GM23338 (cell line): Measurements from ENCODE around the gene RPS6KA5. TPM values are rescaled to one million over a fixed set of nuclear protein-coding genes. Genes with fewer than 3 reads are reported as not detected.

Experiments
- ATAC-seq: fragments of 200-7000 bp; cut with Tn5 transposase; 3 replicates; pipeline ENCODE4 v1.9.1; 2020
- DNase-seq: peaks from one replicate; pipeline ENCODE4 v3.0.0-alpha.2; 2015; ENCODE audit warnings: low spot score
- H2AFZ ChIP-seq: fragments of 200-600 bp; sonication (generic); 2 replicates; pipeline ENCODE4 v1.8.0; 2016; ENCODE audit warnings: antibody characterized with exemption, mild to moderate bottlenecking, moderate library complexity
- H3F3A ChIP-seq: fragments of 200-600 bp; sonication (generic); replicated peaks from 2 replicates; pipeline ENCODE4 v1.8.0; 2017; ENCODE audit warnings: antibody characterized with exemption, mixed run types, low read depth
- H3K27ac ChIP-seq: fragments of 200-600 bp; sonication (generic); 2 replicates; pipeline ENCODE4 v1.6.1; 2016; ENCODE audit warnings: low read depth
- H3K27me3 ChIP-seq: fragments of 200-600 bp; sonication (generic); 2 replicates; pipeline ENCODE4 v1.8.0; 2016; ENCODE audit warnings: mild to moderate bottlenecking, mixed run types, moderate library complexity; ENCODE audit not compliant: insufficient read depth
- H3K36me3 ChIP-seq: fragments of 200-600 bp; sonication (generic); 2 replicates; pipeline ENCODE4 v1.8.0; 2016; ENCODE audit warnings: mild to moderate bottlenecking; ENCODE audit not compliant: insufficient read depth
- H3K4me1 ChIP-seq: fragments of 200-600 bp; sonication (generic); 2 replicates; pipeline ENCODE4 v1.8.0; 2016; ENCODE audit warnings: mild to moderate bottlenecking, moderate library complexity; ENCODE audit not compliant: insufficient read depth
- H3K4me2 ChIP-seq: fragments of 200-600 bp; sonication (generic); 2 replicates; pipeline ENCODE4 v1.7.1; 2017; ENCODE audit warnings: mixed run types
- H3K4me3 ChIP-seq: fragments of 200-600 bp; sonication (generic); 2 replicates; pipeline ENCODE4 v1.6.1; 2016; ENCODE audit warnings: mixed run types
- H3K79me2 ChIP-seq: fragments of 200-600 bp; sonication (generic); replicated peaks from 2 replicates; pipeline ENCODE4 v1.8.0; 2017; ENCODE audit warnings: mild to moderate bottlenecking; ENCODE audit not compliant: insufficient read depth
- H3K9me2 ChIP-seq: fragments of 200-600 bp; sonication (generic); 2 replicates; pipeline ENCODE4 v1.8.0; 2017; ENCODE audit not compliant: insufficient read depth
- H4K20me1 ChIP-seq: fragments of 200-600 bp; sonication (generic); replicated peaks from 2 replicates; pipeline ENCODE4 v1.8.0; 2017; ENCODE audit warnings: mild to moderate bottlenecking; ENCODE audit not compliant: insufficient read depth
- H3K27ac Mint-ChIP-seq: 2 replicates; pipeline ENCODE4 v1.8.0; 2020; ENCODE audit warnings: inconsistent platforms, mild to moderate bottlenecking, moderate library complexity, mixed read lengths
- H3K27me3 Mint-ChIP-seq: 3 replicates; pipeline ENCODE4 v1.8.0; 2022; ENCODE audit warnings: low read depth, mild to moderate bottlenecking, moderate library complexity, mixed read lengths, inconsistent platforms; ENCODE audit not compliant: insufficient read depth, poor library complexity
- H3K36me3 Mint-ChIP-seq: 3 replicates; pipeline ENCODE4 v1.8.0; 2021; ENCODE audit warnings: low read depth, mild to moderate bottlenecking, inconsistent platforms, moderate library complexity, mixed read lengths
- H3K4me1 Mint-ChIP-seq: 3 replicates; pipeline ENCODE4 v1.8.0; 2020; ENCODE audit warnings: mild to moderate bottlenecking, inconsistent platforms, mixed read lengths
- H3K4me3 Mint-ChIP-seq: 3 replicates; pipeline ENCODE4 v1.8.0; 2021; ENCODE audit warnings: moderate library complexity, mild to moderate bottlenecking, inconsistent platforms, mixed read lengths
- H3K9me3 Mint-ChIP-seq: 3 replicates; pipeline ENCODE4 v1.8.0; 2020; ENCODE audit warnings: moderate library complexity, mild to moderate bottlenecking, inconsistent platforms, mixed read lengths
- CREB1 ChIP-seq: fragments of 250-450 bp; sonication (Bioruptor Pico); IDR thresholded peaks from 2 replicates; pipeline ENCODE4 v1.5.0; 2020; ENCODE audit warnings: low read depth, mild to moderate bottlenecking, moderate library complexity
- CTCF ChIP-seq, 2 experiments: fragments of 200-600 bp in 1 of 2; sonication (generic) in 1 of 2; conservative IDR thresholded peaks; 2 replicates each; pipeline versions ENCODE4 v1.5.1 to v1.6.1; 2016 to 2017; ENCODE audit warnings: antibody characterized with exemption in 2 of 2, low read depth in 2 of 2, mild to moderate bottlenecking in 2 of 2, moderate library complexity in 1 of 2
- ETS1 ChIP-seq: IDR thresholded peaks from 2 replicates; pipeline ENCODE4 v1.6.1; 2016; ENCODE audit warnings: antibody characterized with exemption
- EZH2 ChIP-seq: fragments of 200-600 bp; sonication (generic); IDR thresholded peaks from one replicate; pipeline ENCODE4 v1.8.0; 2017; ENCODE audit warnings: antibody characterized with exemption, mild to moderate bottlenecking, low read depth; ENCODE audit not compliant: unreplicated experiment
- EZH2phosphoT487 ChIP-seq: fragments of 200-600 bp; sonication (generic); IDR thresholded peaks from one replicate; pipeline ENCODE4 v1.8.1; 2018; ENCODE audit warnings: antibody characterized with exemption; ENCODE audit not compliant: unreplicated experiment
- JUNB ChIP-seq: IDR thresholded peaks from one replicate; pipeline ENCODE4 v1.6.1; 2016; ENCODE audit warnings: antibody characterized with exemption; ENCODE audit not compliant: unreplicated experiment
- NANOG ChIP-seq: IDR thresholded peaks from 2 replicates; pipeline ENCODE4 v1.6.1; 2016; ENCODE audit warnings: antibody characterized with exemption, borderline replicate concordance
- POLR2AphosphoS5 ChIP-seq: IDR thresholded peaks from 2 replicates; pipeline ENCODE4 v1.6.1; 2016; ENCODE audit warnings: antibody characterized with exemption, low read depth
- REST ChIP-seq: IDR thresholded peaks from one replicate; pipeline ENCODE4 v1.6.1; 2018; ENCODE audit warnings: antibody characterized with exemption; ENCODE audit not compliant: unreplicated experiment
- STAT1 ChIP-seq: IDR thresholded peaks from one replicate; pipeline ENCODE4 v1.6.1; 2016; ENCODE audit warnings: antibody characterized with exemption; ENCODE audit not compliant: unreplicated experiment
- ZNF331 ChIP-seq: fragments of 250-450 bp; sonication (Bioruptor Pico); IDR thresholded peaks from 2 replicates; pipeline ENCODE4 v1.5.0; 2020; ENCODE audit warnings: low read depth, mild to moderate bottlenecking, moderate library complexity
- polyA plus RNA-seq: library from polyadenylated mRNA; unstranded; fragments of >200 nt; fragmentation: Nextera tagmentation; extraction: Ambion mirVana; gene quantifications from 2 replicates; pipeline ENCODE4 v1.2.1, GENCODE V29; 2016
- total RNA-seq: library from RNA; depleted of rRNA; stranded (reverse); fragments of >200 nt; shearing (Covaris generic); gene quantifications from 2 replicates; pipeline ENCODE4 v1.2.3, GENCODE V29; 2014

Gene RPS6KA5
- total and polyA plus RNA-seq, 2 experiments from 2014 or later: 2.1 to 2.4 TPM

- Histone ChIP-seq H3K4me1 (no peaks in the 10 kb centered on the region), H3K9me2 (0 out of 2 replicates have a peak, but pooled peaks cover 3% of the 10 kb centered on the region), H3K27ac (no peak overlapping the region), H4K20me1 (no peaks in the 10 kb centered on the region), H3K4me2 (no peak overlapping the region), H3K27me3 (no peaks in the 10 kb centered on the region), H3K4me3 (no peak overlapping the region), H3K79me2 (no peaks in the 10 kb centered on the region), H3K36me3 (no peaks in the 10 kb centered on the region), H3F3A (no peaks in the 10 kb centered on the region), H2AFZ (no peak overlapping the region)
- peaks cover 7% of the 10 kb centered on the region; the same call in 2 of the 3 replicates for H3K9me3 Mint-ChIP-seq
- H3K4me3 Mint-ChIP-seq: no peak overlapping the region
- ATAC-seq (no peak), DNase-seq (no peak)
- TF ChIP-seq EZH2 (no peak), JUNB (no peak), ZNF331 (CRISPR knock-in tag) (no peak), ETS1 (no peak), POLR2AphosphoS5 (no peak), CTCF (conservative IDR thresholded peaks at IDR 0.05; ENCODE audit: low read depth in 2 of 2) (no peak), STAT1 (no peak), EZH2phosphoT487 (no peak), CREB1 (no peak), NANOG (no peak)
- peaks cover 12% of the 10 kb centered on the region; the same call in 2 of the 3 replicates for H3K36me3 Mint-ChIP-seq
- H3K27ac Mint-ChIP-seq: no peak overlapping the region
- peaks cover 1% of the 10 kb centered on the region for H3K27me3 Mint-ChIP-seq
- peaks cover 4% of the 10 kb centered on the region; the same call in 2 of the 3 replicates for H3K4me1 Mint-ChIP-seq
Measured at GRCh38 chr14:90880282-90880681, 180.2 kb downstream of the RPS6KA5 start.

GRCh38 chr14:90874599-90874998 lies 185.8 kb downstream of the RPS6KA5 start:
- no peak overlapping the region for H3K4me3 Mint-ChIP-seq
- Histone ChIP-seq H3K4me2 (no peak overlapping the region), H3F3A (no peaks in the 10 kb centered on the region), H3K27me3 (no peaks in the 10 kb centered on the region), H3K79me2 (no peaks in the 10 kb centered on the region), H3K36me3 (no peaks in the 10 kb centered on the region), H3K27ac (no peak overlapping the region), H3K4me3 (no peak overlapping the region), H3K4me1 (0 out of 2 replicates have a peak, but pooled peaks cover 8% of the 10 kb centered on the region), H2AFZ (no peak overlapping the region), H3K9me2 (no peaks in the 10 kb centered on the region), H4K20me1 (no peaks in the 10 kb centered on the region)
- no peaks in the 10 kb centered on the region for H3K9me3 Mint-ChIP-seq
- H3K36me3 Mint-ChIP-seq: no peaks in the 10 kb centered on the region; the same call in 2 of the 3 replicates
- no peak overlapping the region; the same call in 1 of the 2 replicates for H3K27ac Mint-ChIP-seq
- H3K4me1 Mint-ChIP-seq: peaks cover 12% of the 10 kb centered on the region
- H3K27me3 Mint-ChIP-seq: peaks cover 3% of the 10 kb centered on the region
- DNase-seq (peak; percentile 14), ATAC-seq (peak; percentile 54; the same call in 2 of the 3 replicates)
- no peak for TF ChIP-seq EZH2phosphoT487
- no peak for TF ChIP-seq EZH2
- no peak for TF ChIP-seq REST
- TF ChIP-seq NANOG: no peak
- TF ChIP-seq CREB1: no peak
- no peak for TF ChIP-seq CTCF (conservative IDR thresholded peaks at IDR 0.05; ENCODE audit: low read depth in 2 of 2)
- no peak for TF ChIP-seq ZNF331 (CRISPR knock-in tag)
- no peak for TF ChIP-seq ETS1
- no peak for TF ChIP-seq POLR2AphosphoS5
